Keratinocyte (primary cell): Measurements from ENCODE around the gene ATP2C1. TPM values are rescaled to one million over a fixed set of nuclear protein-coding genes. Genes with fewer than 3 reads are reported as not detected.

Source experiments
- DNase-seq: peaks from one replicate; pipeline ENCODE4 v3.0.0-alpha.2; 2011; ENCODE audit warnings: low read depth, missing footprints, low spot score
- FAIRE-seq: peaks from 2 replicates; lab custom pipeline; 2011; peaks lifted over from hg19 to GRCh38; lab: Jason Lieb, UNC
- H2AFZ ChIP-seq: 2 replicates; pipeline ENCODE4 v1.6.0; 2012; ENCODE audit warnings: low read length, control low read depth, inconsistent platforms; ENCODE audit not compliant: control insufficient read depth
- H3K27ac ChIP-seq: 2 replicates; pipeline ENCODE4 v1.5.1; 2011; ENCODE audit warnings: low read length; ENCODE audit not compliant: control insufficient read depth, insufficient read depth
- H3K27me3 ChIP-seq: 3 replicates; pipeline ENCODE4 v1.6.0; 2011; ENCODE audit warnings: low read length; ENCODE audit not compliant: control insufficient read depth, insufficient read depth; ENCODE audit errors: extremely low read depth
- H3K36me3 ChIP-seq, 2 experiments: 2 replicates in 1 of 2; 3 replicates in 1 of 2; pipeline ENCODE4 v1.5.1; 2011; ENCODE audit warnings: low read length in 2 of 2, mild to moderate bottlenecking in 1 of 2; ENCODE audit not compliant: control insufficient read depth in 2 of 2, insufficient read depth in 2 of 2; ENCODE audit errors: extremely low read depth in 1 of 2
- H3K4me1 ChIP-seq: 3 replicates; pipeline ENCODE4 v1.5.1; 2011; ENCODE audit warnings: low read length; ENCODE audit not compliant: control insufficient read depth, insufficient read depth; ENCODE audit errors: extremely low read depth
- H3K4me2 ChIP-seq: 3 replicates; pipeline ENCODE4 v1.6.0; 2011; ENCODE audit warnings: low read depth, low read length; ENCODE audit not compliant: control insufficient read depth, insufficient read depth; ENCODE audit errors: extremely low read depth
- H3K4me3 ChIP-seq, 3 experiments: fragments of 200-600 bp in 1 of 3; sonication (generic) in 1 of 3; 2 replicates in 2 of 3; 3 replicates in 1 of 3; pipeline ENCODE4 v1.5.1; 2011 to 2016; ENCODE audit warnings: low read length in 3 of 3, mild to moderate bottlenecking in 3 of 3, control low read depth in 2 of 3, inconsistent platforms in 1 of 3, low read depth in 1 of 3, mixed read lengths in 1 of 3, mixed run types in 1 of 3, moderate library complexity in 1 of 3; ENCODE audit not compliant: control insufficient read depth in 2 of 3, insufficient read depth in 2 of 3; ENCODE audit errors: extremely low read depth in 1 of 3
- H3K79me2 ChIP-seq: 2 replicates; pipeline ENCODE4 v1.6.0; 2012; ENCODE audit warnings: low read length; ENCODE audit not compliant: control insufficient read depth, insufficient read depth
- H3K9ac ChIP-seq: 3 replicates; pipeline ENCODE4 v1.6.0; 2011; ENCODE audit warnings: low read length; ENCODE audit not compliant: control insufficient read depth, insufficient read depth; ENCODE audit errors: extremely low read depth
- H3K9me1 ChIP-seq: 3 replicates; pipeline ENCODE4 v1.6.0; 2011; ENCODE audit warnings: low read length; ENCODE audit not compliant: control insufficient read depth, insufficient read depth; ENCODE audit errors: extremely low read depth
- H3K9me3 ChIP-seq: 2 replicates; pipeline ENCODE4 v1.5.1; 2012; ENCODE audit warnings: low read depth, low read length; ENCODE audit not compliant: control insufficient read depth
- H4K20me1 ChIP-seq: 3 replicates; pipeline ENCODE4 v1.6.0; 2011; ENCODE audit warnings: low read length; ENCODE audit not compliant: control insufficient read depth, insufficient read depth; ENCODE audit errors: extremely low read depth
- CTCF ChIP-seq, 3 experiments: IDR thresholded peaks in 1 of 3; conservative IDR thresholded peaks in 1 of 3; optimal IDR thresholded peaks in 1 of 3; 2 replicates in 2 of 3; 3 replicates in 1 of 3; pipeline versions ENCODE3 to v1.5.1; 2011; ENCODE audit warnings: low read length in 3 of 3, mild to moderate bottlenecking in 3 of 3, moderate library complexity in 2 of 3, control low read depth in 1 of 3, inconsistent platforms in 1 of 3; ENCODE audit not compliant: insufficient read depth in 2 of 3; ENCODE audit errors: extremely low read depth in 1 of 3
- EZH2 ChIP-seq: IDR thresholded peaks from one replicate; pipeline ENCODE4 v1.6.1; 2012; ENCODE audit warnings: inconsistent platforms, mild to moderate bottlenecking, low read length, moderate library complexity
- dilution Hi-C: fragments of 300-500 bp; cut with MboI; formaldehyde crosslinking; loops from one replicate; pipeline ENCODE4 v1.7.0; 2020; ENCODE audit warnings: low sequenced_read_pairs; ENCODE audit not compliant: extremely low pct_ligation_motif_present
- polyA plus RNA-seq, 5 experiments: library from polyadenylated mRNA; depleted of rRNA in 3 of 5; stranded (reverse) in 3 of 5; stranded (forward) in 1 of 5; unstranded in 1 of 5; fragments of >200 nt; gene quantifications; 1 replicate in 1 of 5; 2 replicates in 3 of 5; 3 replicates in 1 of 5; pipeline versions ENCODE4 v1.2.1 to v1.2.3, GENCODE V29; 2011 to 2012; ENCODE audit warnings: missing spikeins in 2 of 5, low read depth in 1 of 5, low replicate concordance in 1 of 5

The ATP2C1 gene
- polyA plus RNA-seq, 1 donor (not counting 4 experiments of a cell fraction or from before 2014, with no cell fraction given) = 141 TPM

- peaks cover 0 to 2% of the 10 kb centered on the region in 2 experiments for H3K36me3 ChIP-seq
- peaks cover 43% of the 10 kb centered on the region for H3K4me1 ChIP-seq
- FAIRE-seq (peak; percentile 95), DNase-seq (peak; percentile 53)
- peaks cover 27% of the 10 kb centered on the region for H3K79me2 ChIP-seq
- no peaks in the 10 kb centered on the region for H3K9me1 ChIP-seq
- no peaks in the 10 kb centered on the region for H3K27me3 ChIP-seq
- no peak for TF ChIP-seq EZH2
- no peak for TF ChIP-seq CTCF (optimal IDR thresholded peaks at IDR 0.05 in 1 of 3, IDR thresholded peaks at IDR 0.05 in 1 of 3, conservative IDR thresholded peaks at IDR 0.05 in 1 of 3; ENCODE audit: extremely low read depth in 1 of 3, insufficient read depth in 2 of 3, low read length in 3 of 3)
- H3K4me3 ChIP-seq = peak overlapping the region; percentile 44 to 81 (median 73)
- H4K20me1 ChIP-seq = no peaks in the 10 kb centered on the region
- peak overlapping the region; percentile 42 for H2AFZ ChIP-seq
- dilution Hi-C loops = no loop called here
- no peaks in the 10 kb centered on the region for H3K9me3 ChIP-seq
- H3K9ac ChIP-seq = peak overlapping the region; percentile 88
- H3K27ac ChIP-seq = peak overlapping the region; percentile 97
- peak overlapping the region; percentile 93 for H3K4me2 ChIP-seq
Observed at GRCh38 chr3:130850044-130850797, 43.7 kb upstream of the ATP2C1 start.

GRCh38 chr3:130850843-130851242, 43.0 kb upstream of the ATP2C1 start:
- TF ChIP-seq CTCF (optimal IDR thresholded peaks at IDR 0.05 in 1 of 3, IDR thresholded peaks at IDR 0.05 in 1 of 3, conservative IDR thresholded peaks at IDR 0.05 in 1 of 3; ENCODE audit: extremely low read depth in 1 of 3, insufficient read depth in 2 of 3, low read length in 3 of 3) (no peak), EZH2 (no peak)
- dilution Hi-C loops = no loop called here
- Histone ChIP-seq H3K4me1 (peaks cover 40% of the 10 kb centered on the region), H3K27ac (peak overlapping the region; percentile 97), H3K9me3 (no peaks in the 10 kb centered on the region), H4K20me1 (no peaks in the 10 kb centered on the region), H3K27me3 (no peaks in the 10 kb centered on the region), H3K4me2 (peak overlapping the region; percentile 93), H3K9ac (peak overlapping the region; percentile 88), H3K36me3 (peaks cover 0 to 2% of the 10 kb centered on the region in 2 experiments), H2AFZ (peak overlapping the region; percentile 42), H3K9me1 (no peaks in the 10 kb centered on the region), H3K4me3 (peak overlapping the region; percentile 44 to 81 (median 73)), H3K79me2 (peaks cover 31% of the 10 kb centered on the region)
- peak; percentile 79 for FAIRE-seq
- no peak for DNase-seq
